WTC11 (cell line): Measurements from ENCODE around the gene LAMA3. TPM values are rescaled to one million over a fixed set of nuclear protein-coding genes. Genes with fewer than 3 reads are reported as not detected.
A peak's percentile ranks its signal among the peaks of the same experiment; 100 is the strongest.

Experiments used
- ATF3 ChIP-seq: sonication (generic); formaldehyde crosslinking; conservative IDR thresholded peaks from 2 replicates; pipeline ENCODE4 v1.8.1; 2022; ENCODE audit warnings: mild to moderate bottlenecking, missing genetic modification reagents
- ATF6 ChIP-seq: sonication (generic); formaldehyde crosslinking; IDR thresholded peaks from 2 replicates; pipeline ENCODE4 v1.8.1; 2023; ENCODE audit warnings: mild to moderate bottlenecking, missing genetic modification reagents
- CREB1 ChIP-seq: sonication (generic); formaldehyde crosslinking; IDR thresholded peaks from 2 replicates; pipeline ENCODE4 v1.8.0; 2023; ENCODE audit warnings: mild to moderate bottlenecking, missing genetic modification reagents
- ESRRA ChIP-seq: sonication (generic); formaldehyde crosslinking; IDR thresholded peaks from 2 replicates; pipeline ENCODE4 v1.8.1; 2022; ENCODE audit warnings: mild to moderate bottlenecking, missing genetic modification reagents, borderline replicate concordance
- ETV6 ChIP-seq: sonication (generic); formaldehyde crosslinking; IDR thresholded peaks from 2 replicates; pipeline ENCODE4 v1.8.1; 2022; ENCODE audit warnings: mild to moderate bottlenecking, missing genetic modification reagents
- FOXP1 ChIP-seq: sonication (generic); formaldehyde crosslinking; IDR thresholded peaks from 2 replicates; pipeline ENCODE4 v1.8.0; 2022; ENCODE audit warnings: missing genetic modification reagents, mild to moderate bottlenecking, moderate library complexity, borderline replicate concordance
- GABPB1 ChIP-seq: sonication (generic); formaldehyde crosslinking; IDR thresholded peaks from 2 replicates; pipeline ENCODE4 v1.8.1; 2023; ENCODE audit warnings: mild to moderate bottlenecking, missing genetic modification reagents
- GRHL2 ChIP-seq: fragments of 250-450 bp; sonication (Bioruptor Pico); IDR thresholded peaks from 2 replicates; pipeline ENCODE4 v1.8.0; 2022; ENCODE audit warnings: mild to moderate bottlenecking, moderate library complexity; ENCODE audit not compliant: insufficient replicate concordance, severe bottlenecking
- HMGXB4 ChIP-seq: sonication (generic); formaldehyde crosslinking; IDR thresholded peaks from 2 replicates; pipeline ENCODE4 v1.8.1; 2023; ENCODE audit warnings: mild to moderate bottlenecking, moderate library complexity, missing genetic modification reagents
- IRF2 ChIP-seq: sonication (generic); formaldehyde crosslinking; IDR thresholded peaks from 2 replicates; pipeline ENCODE4 v1.8.0; 2022; ENCODE audit warnings: low read depth, missing genetic modification reagents, borderline replicate concordance
- JAZF1 ChIP-seq: fragments of 250-450 bp; sonication (Bioruptor Pico); IDR thresholded peaks from 2 replicates; pipeline ENCODE4 v1.9.0; 2021; ENCODE audit warnings: moderate library complexity, mild to moderate bottlenecking, inconsistent platforms
- MXD4 ChIP-seq: fragments of 250-450 bp; sonication (Bioruptor Pico); IDR thresholded peaks from 2 replicates; pipeline ENCODE4 v1.8.0; 2021; ENCODE audit warnings: mild to moderate bottlenecking, moderate library complexity, borderline replicate concordance
- NFYB ChIP-seq: sonication (generic); formaldehyde crosslinking; conservative IDR thresholded peaks from 2 replicates; pipeline ENCODE4 v1.8.0; 2022; ENCODE audit warnings: low read depth, missing genetic modification reagents
- PRRX2 ChIP-seq: fragments of 250-450 bp; sonication (Bioruptor Pico); IDR thresholded peaks from 2 replicates; pipeline ENCODE4 v1.8.0; 2021; ENCODE audit warnings: mild to moderate bottlenecking
- SP1 ChIP-seq: sonication (generic); formaldehyde crosslinking; conservative IDR thresholded peaks from 2 replicates; pipeline ENCODE4 v1.8.1; 2022; ENCODE audit warnings: missing genetic modification reagents
- TCF7 ChIP-seq: sonication (generic); formaldehyde crosslinking; IDR thresholded peaks from 2 replicates; pipeline ENCODE4 v1.8.0; 2022; ENCODE audit warnings: mild to moderate bottlenecking, low read depth, missing genetic modification reagents, moderate library complexity
- TEAD4 ChIP-seq: sonication (generic); formaldehyde crosslinking; IDR thresholded peaks from 2 replicates; pipeline ENCODE4 v1.8.0; 2022; ENCODE audit warnings: mild to moderate bottlenecking, missing genetic modification reagents
- ZNF232 ChIP-seq: sonication (generic); formaldehyde crosslinking; IDR thresholded peaks from 2 replicates; pipeline ENCODE4 v1.8.0; 2022; ENCODE audit warnings: mild to moderate bottlenecking, missing genetic modification reagents
- ZNF317 ChIP-seq: sonication (generic); formaldehyde crosslinking; IDR thresholded peaks from 2 replicates; pipeline ENCODE4 v1.8.1; 2023; ENCODE audit warnings: low read depth, mild to moderate bottlenecking, moderate library complexity, missing genetic modification reagents, borderline replicate concordance
- ZNF532 ChIP-seq: fragments of 250-450 bp; sonication (Bioruptor Pico); IDR thresholded peaks from 2 replicates; pipeline ENCODE4 v1.9.0; 2021; ENCODE audit warnings: mild to moderate bottlenecking, borderline replicate concordance
- total RNA-seq: library from RNA; stranded (reverse); gene quantifications from 3 replicates; pipeline ENCODE4 v1.2.3, GENCODE V29; 2021
- TF ChIP-seq, protein P1 (sequence below): sonication (generic); formaldehyde crosslinking; IDR thresholded peaks from 2 replicates; pipeline ENCODE4 v1.8.0; 2022; ENCODE audit warnings: missing genetic modification reagents
- TF ChIP-seq, protein P2 (sequence below): sonication (generic); formaldehyde crosslinking; IDR thresholded peaks from 2 replicates; pipeline ENCODE4 v1.8.1; 2023; ENCODE audit warnings: mild to moderate bottlenecking, missing genetic modification reagents, borderline replicate concordance

The LAMA3 gene
- total RNA-seq, 1 experiment from 2014 or later = 0.83 TPM

DNA sequence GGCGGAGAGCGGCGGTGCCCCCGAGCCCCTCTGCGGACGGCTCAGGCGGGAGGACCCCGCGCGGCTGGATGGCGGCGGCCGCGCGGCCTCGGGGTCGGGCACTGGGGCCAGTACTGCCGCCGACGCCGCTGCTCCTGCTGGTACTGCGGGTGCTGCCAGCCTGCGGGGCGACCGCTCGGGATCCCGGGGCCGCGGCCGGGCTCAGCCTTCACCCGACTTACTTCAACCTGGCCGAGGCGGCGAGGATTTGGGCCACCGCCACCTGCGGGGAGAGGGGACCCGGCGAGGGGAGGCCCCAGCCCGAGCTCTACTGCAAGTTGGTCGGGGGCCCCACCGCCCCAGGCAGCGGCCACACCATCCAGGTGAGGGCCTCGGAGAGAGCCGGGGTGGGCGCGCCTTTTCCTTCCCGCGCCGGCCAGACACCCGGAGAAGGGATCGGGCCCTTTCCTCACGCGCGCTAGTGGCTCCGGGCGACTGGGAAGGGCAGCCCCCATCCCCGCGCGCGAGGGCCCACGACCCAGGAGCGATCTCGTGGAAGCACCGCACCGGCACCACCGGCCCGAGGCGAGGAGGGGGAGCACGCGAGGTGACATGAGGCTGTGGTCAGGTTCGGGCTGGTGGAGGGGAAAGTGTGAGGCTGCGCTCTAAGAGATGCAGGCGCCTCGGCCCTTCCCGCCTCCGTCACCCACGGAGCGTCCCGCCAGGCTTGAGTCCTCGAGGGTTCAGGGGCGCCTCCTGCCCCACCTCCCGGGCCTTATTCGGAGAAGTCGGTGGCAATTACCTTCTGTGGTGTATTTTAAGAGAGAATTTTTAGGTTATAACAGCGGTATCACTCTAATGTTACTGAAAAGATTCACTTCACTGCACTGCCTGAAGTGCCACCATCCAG lies 607 bp downstream of the LAMA3 start (continued):
- TF ChIP-seq CREB1 (CRISPR knock-in tag) (0 out of 2 replicates have a peak, but pooled peaks have one; percentile 43), NFYB (CRISPR knock-in tag) (no peak), ZNF232 (no peak), ESRRA (CRISPR knock-in tag) (peak; percentile 65; the same call in 1 of the 2 replicates), ATF3 (no peak), IRF2 (CRISPR knock-in tag) (no peak), SP1 (CRISPR knock-in tag) (peak; percentile 24; the same call in 1 of the 2 replicates), HMGXB4 (CRISPR knock-in tag) (no peak; the same call in 1 of the 2 replicates), FOXP1 (CRISPR knock-in tag) (peak; percentile 19; the same call in 1 of the 2 replicates), GRHL2 (CRISPR knock-in tag) (no peak), PRRX2 (CRISPR knock-in tag) (no peak), GABPB1 (CRISPR knock-in tag) (no peak), ZNF532 (CRISPR knock-in tag) (no peak), ETV6 (CRISPR knock-in tag) (0 out of 2 replicates have a peak, but pooled peaks have one; percentile 47), MXD4 (CRISPR knock-in tag) (no peak), JAZF1 (CRISPR knock-in tag) (no peak), ATF6 (CRISPR knock-in tag) (no peak), ZNF317 (CRISPR knock-in tag) (0 out of 2 replicates have a peak, but pooled peaks have one; percentile 30), TCF7 (no peak), TEAD4 (CRISPR knock-in tag) (no peak)
- TF ChIP-seq, protein P1, sequence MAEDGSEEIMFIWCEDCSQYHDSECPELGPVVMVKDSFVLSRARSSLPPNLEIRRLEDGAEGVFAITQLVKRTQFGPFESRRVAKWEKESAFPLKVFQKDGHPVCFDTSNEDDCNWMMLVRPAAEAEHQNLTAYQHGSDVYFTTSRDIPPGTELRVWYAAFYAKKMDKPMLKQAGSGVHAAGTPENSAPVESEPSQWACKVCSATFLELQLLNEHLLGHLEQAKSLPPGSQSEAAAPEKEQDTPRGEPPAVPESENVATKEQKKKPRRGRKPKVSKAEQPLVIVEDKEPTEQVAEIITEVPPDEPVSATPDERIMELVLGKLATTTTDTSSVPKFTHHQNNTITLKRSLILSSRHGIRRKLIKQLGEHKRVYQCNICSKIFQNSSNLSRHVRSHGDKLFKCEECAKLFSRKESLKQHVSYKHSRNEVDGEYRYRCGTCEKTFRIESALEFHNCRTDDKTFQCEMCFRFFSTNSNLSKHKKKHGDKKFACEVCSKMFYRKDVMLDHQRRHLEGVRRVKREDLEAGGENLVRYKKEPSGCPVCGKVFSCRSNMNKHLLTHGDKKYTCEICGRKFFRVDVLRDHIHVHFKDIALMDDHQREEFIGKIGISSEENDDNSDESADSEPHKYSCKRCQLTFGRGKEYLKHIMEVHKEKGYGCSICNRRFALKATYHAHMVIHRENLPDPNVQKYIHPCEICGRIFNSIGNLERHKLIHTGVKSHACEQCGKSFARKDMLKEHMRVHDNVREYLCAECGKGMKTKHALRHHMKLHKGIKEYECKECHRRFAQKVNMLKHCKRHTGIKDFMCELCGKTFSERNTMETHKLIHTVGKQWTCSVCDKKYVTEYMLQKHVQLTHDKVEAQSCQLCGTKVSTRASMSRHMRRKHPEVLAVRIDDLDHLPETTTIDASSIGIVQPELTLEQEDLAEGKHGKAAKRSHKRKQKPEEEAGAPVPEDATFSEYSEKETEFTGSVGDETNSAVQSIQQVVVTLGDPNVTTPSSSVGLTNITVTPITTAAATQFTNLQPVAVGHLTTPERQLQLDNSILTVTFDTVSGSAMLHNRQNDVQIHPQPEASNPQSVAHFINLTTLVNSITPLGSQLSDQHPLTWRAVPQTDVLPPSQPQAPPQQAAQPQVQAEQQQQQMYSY (CRISPR knock-in tag) = no peak
- TF ChIP-seq, protein P2, sequence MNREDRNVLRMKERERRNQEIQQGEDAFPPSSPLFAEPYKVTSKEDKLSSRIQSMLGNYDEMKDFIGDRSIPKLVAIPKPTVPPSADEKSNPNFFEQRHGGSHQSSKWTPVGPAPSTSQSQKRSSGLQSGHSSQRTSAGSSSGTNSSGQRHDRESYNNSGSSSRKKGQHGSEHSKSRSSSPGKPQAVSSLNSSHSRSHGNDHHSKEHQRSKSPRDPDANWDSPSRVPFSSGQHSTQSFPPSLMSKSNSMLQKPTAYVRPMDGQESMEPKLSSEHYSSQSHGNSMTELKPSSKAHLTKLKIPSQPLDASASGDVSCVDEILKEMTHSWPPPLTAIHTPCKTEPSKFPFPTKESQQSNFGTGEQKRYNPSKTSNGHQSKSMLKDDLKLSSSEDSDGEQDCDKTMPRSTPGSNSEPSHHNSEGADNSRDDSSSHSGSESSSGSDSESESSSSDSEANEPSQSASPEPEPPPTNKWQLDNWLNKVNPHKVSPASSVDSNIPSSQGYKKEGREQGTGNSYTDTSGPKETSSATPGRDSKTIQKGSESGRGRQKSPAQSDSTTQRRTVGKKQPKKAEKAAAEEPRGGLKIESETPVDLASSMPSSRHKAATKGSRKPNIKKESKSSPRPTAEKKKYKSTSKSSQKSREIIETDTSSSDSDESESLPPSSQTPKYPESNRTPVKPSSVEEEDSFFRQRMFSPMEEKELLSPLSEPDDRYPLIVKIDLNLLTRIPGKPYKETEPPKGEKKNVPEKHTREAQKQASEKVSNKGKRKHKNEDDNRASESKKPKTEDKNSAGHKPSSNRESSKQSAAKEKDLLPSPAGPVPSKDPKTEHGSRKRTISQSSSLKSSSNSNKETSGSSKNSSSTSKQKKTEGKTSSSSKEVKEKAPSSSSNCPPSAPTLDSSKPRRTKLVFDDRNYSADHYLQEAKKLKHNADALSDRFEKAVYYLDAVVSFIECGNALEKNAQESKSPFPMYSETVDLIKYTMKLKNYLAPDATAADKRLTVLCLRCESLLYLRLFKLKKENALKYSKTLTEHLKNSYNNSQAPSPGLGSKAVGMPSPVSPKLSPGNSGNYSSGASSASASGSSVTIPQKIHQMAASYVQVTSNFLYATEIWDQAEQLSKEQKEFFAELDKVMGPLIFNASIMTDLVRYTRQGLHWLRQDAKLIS (CRISPR knock-in tag) = no peak
